Sigmoid colon (tissue), 4 donors: Measurements from ENCODE around the gene LMOD2.

Experiments used
- CTCF ChIP-seq, 4 experiments: fragments of 450-650 bp in 3 of 4; fragments of 200-600 bp in 1 of 4; IDR thresholded peaks; one replicate each; pipeline ENCODE4 v1.5.1; 2016 to 2019; ENCODE audit warnings: antibody characterized with exemption in 4 of 4, mild to moderate bottlenecking in 3 of 4, moderate library complexity in 2 of 4
- EP300 ChIP-seq, 4 donors: sonication (generic); formaldehyde crosslinking; IDR thresholded peaks; one replicate each; pipeline ENCODE4 v1.6.1; 2017; ENCODE audit warnings: antibody characterized with exemption in 4 of 4
- POLR2A ChIP-seq, 2 donors: fragments of 450-650 bp; IDR thresholded peaks; one replicate each; pipeline ENCODE4 v1.6.1; 2016; ENCODE audit warnings: antibody characterized with exemption in 2 of 2, mild to moderate bottlenecking in 2 of 2, moderate library complexity in 2 of 2
- POLR2AphosphoS5 ChIP-seq, 4 donors: sonication (generic); formaldehyde crosslinking; IDR thresholded peaks; one replicate each; pipeline ENCODE4 v1.6.1; 2017; ENCODE audit warnings: antibody characterized with exemption in 4 of 4

DNA sequence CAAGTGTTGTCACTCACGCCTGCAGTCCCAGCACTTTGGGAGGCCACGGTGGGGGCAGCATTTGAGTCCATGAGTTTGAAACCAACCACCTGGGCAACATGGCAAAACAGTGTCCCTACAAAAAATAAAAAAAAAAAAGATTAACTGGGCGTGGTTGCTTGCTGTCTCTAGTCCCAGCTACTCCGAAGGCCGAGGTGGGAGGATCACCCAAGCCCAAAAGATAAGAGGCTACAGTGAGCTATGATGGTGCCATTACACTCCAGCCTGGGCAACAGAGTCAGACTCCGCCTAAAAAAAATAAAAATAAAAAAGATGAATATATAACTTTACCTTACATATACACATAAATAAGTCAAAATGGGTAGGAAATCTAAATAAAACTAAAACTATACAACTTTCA, 2.5 kb upstream of the LMOD2 start:
- TF ChIP-seq CTCF (IDR thresholded peaks at IDR 0.05) (no peak), POLR2A (IDR thresholded peaks at IDR 0.05) (no peak), POLR2AphosphoS5 (IDR thresholded peaks at IDR 0.05) (no peak), EP300 (IDR thresholded peaks at IDR 0.05) (no peak)
